Measurements from ENCODE around the gene CLN6. TPM values are rescaled to one million over a fixed set of nuclear protein-coding genes. Genes with fewer than 3 reads are reported as not detected.
"Not testable (repeated sequence)": the region's sequence is repeated elsewhere in the genome, so short reads cannot be mapped to it uniquely, and the experiment has no call there.

Gene CLN6
- total RNA-seq, 1 experiment from 2014 or later: 17.6 TPM

DNA sequence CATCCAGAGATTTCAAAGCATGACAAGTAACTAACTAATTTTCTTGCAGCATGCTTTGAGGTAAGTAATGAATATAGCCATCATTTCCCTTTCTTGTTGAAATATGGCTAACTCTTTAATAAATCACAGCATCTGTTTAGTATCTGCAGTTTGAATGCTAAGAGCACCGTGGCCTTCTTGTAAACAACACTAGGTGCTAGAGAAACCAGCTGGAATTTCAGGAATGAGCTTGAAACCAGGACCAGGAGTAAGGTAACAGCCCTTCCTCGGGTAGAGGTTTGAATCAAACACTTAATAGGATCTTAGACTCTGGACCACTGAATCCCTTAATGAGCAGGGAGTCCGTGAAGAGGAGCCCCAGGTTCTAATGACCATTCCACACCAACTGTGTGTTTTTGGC lies 38.0 kb downstream of the CLN6 start:
- DNase-seq (ENCODE audit: low read depth): no peak

DNA sequence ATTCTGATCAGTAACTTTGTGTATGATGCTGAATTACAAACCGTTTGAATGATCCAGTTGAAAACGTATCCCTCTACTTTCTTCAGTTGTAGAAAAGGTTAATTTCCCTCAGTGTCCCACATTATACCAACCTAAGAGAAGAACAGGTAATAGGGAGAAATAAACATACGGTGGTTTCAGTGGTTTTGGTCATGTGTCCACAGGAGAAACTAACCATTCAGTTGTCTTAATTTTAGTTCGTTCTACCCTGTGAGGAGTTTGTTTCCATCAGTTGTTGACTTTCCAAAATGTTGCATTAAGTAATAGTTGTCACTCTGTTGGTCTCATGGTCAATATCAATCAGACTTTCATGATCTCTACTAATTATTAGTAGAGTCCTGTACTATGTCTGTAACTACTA lies 39.5 kb downstream of the CLN6 start:
- no peak for DNase-seq (ENCODE audit: low read depth)

DNA sequence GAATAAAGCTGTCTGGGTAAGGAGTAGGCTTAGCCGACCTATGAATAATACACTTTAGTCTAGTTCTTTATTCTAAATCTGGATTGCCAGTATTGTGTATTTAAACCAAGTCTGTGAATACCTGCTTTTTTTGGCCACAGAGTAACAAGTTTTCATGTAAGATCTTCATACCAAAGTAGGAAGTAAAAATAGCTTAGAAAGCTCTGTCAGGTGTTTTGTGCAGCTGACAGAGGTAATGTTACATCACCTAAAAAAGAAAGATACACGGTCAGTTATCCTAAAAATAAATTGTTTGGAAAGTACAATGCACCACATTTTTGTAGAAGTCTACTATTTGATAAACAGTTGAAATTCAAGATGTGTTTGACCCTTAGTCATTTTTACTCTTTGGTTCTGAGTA lies 40.9 kb downstream of the CLN6 start:
- no peak for DNase-seq (ENCODE audit: low read depth)

DNA sequence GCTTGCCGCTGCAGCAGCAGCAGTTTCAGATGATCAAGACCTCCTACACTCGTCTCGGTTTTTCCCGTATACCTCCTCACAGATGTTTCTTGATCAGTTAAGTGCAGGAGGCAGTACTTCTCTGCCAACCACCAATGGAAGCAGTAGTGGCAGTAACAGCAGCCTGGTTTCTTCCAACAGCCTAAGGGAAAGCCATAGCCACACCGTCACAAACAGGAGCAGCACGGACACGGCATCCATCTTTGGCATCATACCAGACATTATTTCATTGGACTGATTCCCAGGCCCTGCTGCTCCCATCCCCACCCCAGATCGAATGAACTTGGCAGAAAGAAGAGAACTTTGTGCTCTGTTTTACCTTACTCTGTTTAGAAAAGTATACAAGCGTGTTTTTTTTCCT lies 42.0 kb downstream of the CLN6 start:
- peak; percentile 24 for DNase-seq (ENCODE audit: low read depth)

- DNase-seq (ENCODE audit: low read depth): no peak
Observed at GRCh38 chr15:68186671-68187397, 42.7 kb downstream of the CLN6 start.

DNA sequence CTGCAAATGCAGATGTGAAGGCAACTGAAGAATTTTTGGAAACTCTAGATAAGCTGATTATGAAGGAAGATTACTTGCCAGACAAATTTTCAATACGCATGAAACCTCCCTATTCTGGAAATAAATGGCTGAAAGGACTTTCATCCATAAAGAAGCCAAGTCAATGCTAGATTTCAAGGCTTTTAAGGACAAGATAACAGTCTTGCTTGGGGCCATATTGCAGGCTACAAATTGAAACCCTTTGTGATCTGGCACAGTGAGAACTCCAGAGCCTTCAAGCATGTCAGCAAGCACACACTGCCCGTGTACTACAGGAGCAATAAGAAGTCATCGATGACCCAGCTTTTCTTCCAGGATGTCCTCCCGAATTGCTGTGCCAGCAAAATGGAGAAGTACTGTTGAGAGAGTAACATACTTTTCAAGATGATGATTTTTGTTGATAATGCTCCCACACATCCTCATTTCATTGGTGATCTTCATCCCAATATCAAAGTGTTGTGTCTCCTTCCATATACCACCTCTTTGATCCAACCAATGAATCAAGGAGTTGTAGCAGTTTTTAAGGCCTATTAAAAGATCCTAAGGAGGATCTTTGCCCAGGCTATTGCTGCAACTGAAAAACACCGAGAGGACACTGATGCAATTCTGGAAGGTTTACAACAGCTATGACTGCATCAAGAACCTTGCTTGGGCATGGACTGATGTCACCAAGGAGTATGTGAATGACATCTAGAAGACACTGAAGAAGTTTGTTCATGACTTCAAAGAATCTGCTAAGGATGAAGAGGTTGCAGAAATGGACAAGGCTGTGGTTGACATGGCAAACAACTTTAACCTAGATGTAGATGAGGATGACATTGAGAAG lies 44.7 kb downstream of the CLN6 start:
- DNase-seq (ENCODE audit: low read depth): no peak

DNA sequence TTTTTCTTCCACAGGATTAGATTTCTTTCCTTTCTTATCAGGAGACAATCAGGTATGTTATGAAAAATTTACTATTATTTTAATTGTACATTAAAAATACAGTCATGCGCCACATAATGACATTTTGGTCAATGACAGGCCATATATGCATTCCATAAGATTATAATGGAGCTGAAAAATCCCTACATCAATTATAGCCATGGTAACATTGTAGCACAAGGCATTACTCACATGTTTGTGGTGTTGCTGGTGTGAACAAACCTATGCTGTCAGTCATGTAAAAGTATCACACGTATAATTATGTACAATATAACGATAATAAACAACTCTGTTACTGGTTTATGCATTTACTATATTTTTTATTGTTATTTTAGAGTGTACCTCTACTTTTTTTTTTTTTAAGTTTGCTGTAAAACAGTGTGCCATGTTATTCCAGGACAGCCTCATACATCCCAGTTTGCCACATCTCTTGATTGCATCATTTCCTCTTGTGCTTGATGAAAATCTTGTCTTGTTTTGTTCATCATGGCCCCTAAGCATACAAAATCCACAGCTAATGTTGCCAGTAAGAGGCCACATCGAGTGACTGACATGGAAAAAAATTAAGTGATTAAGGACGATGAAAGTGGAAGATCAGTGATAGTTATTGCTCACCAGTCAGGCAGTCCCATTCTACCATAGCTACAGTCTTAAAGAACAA lies 45.8 kb downstream of the CLN6 start:
- DNase-seq (ENCODE audit: low read depth): no peak

GRCh38 chr15:68177742-68178141 lies 51.8 kb downstream of the CLN6 start:
- no peak for DNase-seq (ENCODE audit: low read depth)

DNA sequence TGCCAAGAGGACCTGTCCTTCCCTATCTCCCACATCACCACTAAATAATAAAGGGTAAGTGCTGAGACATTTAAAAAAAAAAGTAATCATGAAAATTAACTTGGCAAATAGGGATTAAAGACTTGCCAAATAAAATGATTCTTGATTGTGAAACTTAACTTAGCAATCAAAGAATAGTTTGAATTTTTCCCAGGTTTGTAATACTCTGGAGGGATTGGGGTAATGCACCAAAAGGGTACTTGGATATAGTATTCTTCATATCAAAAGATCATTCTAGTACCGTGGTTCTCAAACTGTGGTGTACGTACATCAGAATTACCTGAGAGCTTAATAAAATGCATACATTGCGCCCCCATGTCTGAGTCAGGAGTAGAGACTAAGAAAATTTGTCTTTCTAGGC lies 52.9 kb downstream of the CLN6 start:
- no peak for DNase-seq (ENCODE audit: low read depth)

DNA sequence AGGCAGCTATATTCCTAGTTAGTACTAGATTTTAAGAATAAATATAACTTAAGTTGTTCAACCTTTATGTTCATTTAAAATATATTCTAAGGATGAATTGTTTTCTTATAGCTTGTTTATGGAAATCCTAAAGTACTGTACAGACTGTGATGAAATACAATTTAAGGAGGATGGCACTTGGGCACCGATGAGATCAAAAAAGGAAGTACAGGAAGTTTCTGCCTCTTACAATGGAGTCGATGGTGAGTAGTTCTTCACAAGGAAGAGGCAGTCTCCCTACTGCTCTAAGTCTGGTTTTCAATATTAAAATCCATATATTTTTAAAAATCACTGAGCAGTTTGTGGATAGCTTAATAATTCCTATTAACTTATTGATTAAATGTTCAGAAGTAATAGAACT lies 54.0 kb downstream of the CLN6 start:
- DNase-seq (ENCODE audit: low read depth): no peak

GRCh38 chr15:68173119-68173518 lies 56.4 kb downstream of the CLN6 start:
- DNase-seq (ENCODE audit: low read depth): no peak

DNA sequence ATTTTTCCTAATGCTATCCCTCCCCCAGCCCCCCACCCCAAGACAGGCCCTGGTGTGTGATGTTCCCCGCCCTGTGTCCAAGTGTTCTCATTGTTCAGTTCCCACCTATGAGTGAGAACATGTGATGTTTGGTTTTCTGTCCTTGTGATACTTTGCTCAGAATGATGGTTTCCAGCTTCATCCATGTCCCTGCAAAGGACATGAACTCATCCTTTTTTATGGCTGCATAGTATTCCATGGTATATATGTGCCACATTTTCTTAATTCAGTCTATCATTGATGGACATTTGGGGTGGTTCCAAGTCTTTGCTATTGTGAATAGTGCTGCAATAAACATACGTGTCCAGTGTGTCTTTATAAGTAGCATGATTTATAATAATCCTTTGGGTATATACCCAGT lies 57.5 kb downstream of the CLN6 start:
- not testable (repeated sequence) for DNase-seq (ENCODE audit: low read depth)

DNA sequence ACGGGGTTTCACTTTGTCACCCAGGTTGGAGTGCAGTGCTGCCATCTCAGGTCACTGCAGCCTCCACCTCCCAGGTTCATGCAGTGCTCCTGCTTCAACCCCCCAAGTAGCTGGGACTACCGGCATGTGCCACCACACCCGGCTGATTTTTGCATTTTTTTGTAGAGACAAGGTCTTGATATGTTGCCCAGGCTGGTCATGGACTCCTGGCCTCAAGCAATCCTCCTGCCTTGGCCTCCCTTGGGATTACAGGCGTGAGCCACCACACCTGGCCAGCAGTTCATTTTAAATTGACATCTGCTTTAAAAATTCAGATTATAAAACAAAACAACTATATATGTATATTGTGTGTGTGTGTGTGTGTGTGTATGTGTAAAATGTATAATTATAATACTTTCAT lies 62.7 kb downstream of the CLN6 start:
- no peak for DNase-seq (ENCODE audit: low read depth)

GRCh38 chr15:68163191-68163590 lies 66.3 kb downstream of the CLN6 start:
- no peak for DNase-seq (ENCODE audit: low read depth)

DNA sequence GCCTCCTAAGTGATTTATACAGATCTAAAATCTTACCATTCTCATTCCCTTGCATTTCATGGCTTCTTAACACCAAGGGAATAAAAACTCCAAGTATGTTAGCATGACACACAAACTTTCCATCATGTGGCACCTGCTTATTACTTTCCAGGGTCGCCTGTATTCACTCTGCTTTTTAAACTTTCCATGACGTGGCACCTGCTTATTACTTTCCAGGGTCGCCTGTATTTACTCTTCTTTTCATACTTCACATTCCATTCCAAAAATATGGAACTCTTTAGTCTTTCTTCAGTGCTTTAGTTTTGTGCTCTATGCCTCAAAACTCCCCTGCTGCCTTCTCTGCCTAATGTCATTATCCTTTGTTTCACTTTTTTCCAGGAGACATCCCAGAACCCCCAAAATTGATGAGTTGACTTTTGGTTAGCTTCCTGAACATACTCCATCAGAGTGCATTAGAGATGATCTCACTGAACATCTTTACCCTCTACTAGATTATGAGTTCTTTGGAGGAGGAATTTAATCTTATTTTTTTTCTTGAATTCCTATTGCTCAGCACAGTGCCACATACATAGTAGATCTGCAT lies 71.4 kb downstream of the CLN6 start:
- no peak for DNase-seq (ENCODE audit: low read depth)

- DNase-seq (ENCODE audit: low read depth): no peak
Observed at GRCh38 chr15:68157074-68157473, 72.5 kb downstream of the CLN6 start.

Other genes with a start within 250 kb of the CLN6 start
- 14.9 and 25.6 TPM in 2 replicates for gene PIAS1, start 175.4 kb downstream of the CLN6 start, total RNA-seq (2014; rRNA removed; shearing (Covaris generic))
- gene CALML4, start 24.4 kb downstream of the CLN6 start, total RNA-seq (2014; rRNA removed; shearing (Covaris generic)): 2.3 and 4.2 TPM in 2 replicates
- 19.1 and 21.3 TPM in 2 replicates for gene FEM1B, start 48.0 kb upstream of the CLN6 start, total RNA-seq (2014; rRNA removed; shearing (Covaris generic))
- 6.4 and 11.4 TPM in 2 replicates for gene ITGA11, start 202.4 kb upstream of the CLN6 start, total RNA-seq (2014; rRNA removed; shearing (Covaris generic))